Measurements from ENCODE around the gene RGPD3. TPM values are rescaled to one million over a fixed set of nuclear protein-coding genes. Genes with fewer than 3 reads are reported as not detected.

The RGPD3 gene
- total and polyA plus RNA-seq, 3 donors from 2014 or later = 5.3 to 13.9 (median 5.7) TPM

GRCh38 chr2:106350980-106351379 is 117.2 kb downstream of the RGPD3 start:
- DNase-seq = no peak
- intact Hi-C loops (cut with DNase I; ENCODE audit: low total_unique reads) = no loop called here
- H3K27ac ChIP-seq = no peak overlapping the region

GRCh38 chr2:106344302-106344701 is 123.9 kb downstream of the RGPD3 start:
- Histone ChIP-seq H3K27ac (no peak overlapping the region), H3K4me3 (no peak overlapping the region), H3K27me3 (no peaks in the 10 kb centered on the region), H3K9me3 (no peaks in the 10 kb centered on the region), H3K4me1 (no peaks in the 10 kb centered on the region), H3K36me3 (ENCODE audit: low read depth, missing control alignments) (no peaks in the 10 kb centered on the region)
- DNase-seq = no peak
- 93 to 94% methylated on average over 7 to 12 of the region's 12 CpGs for WGBS, 2 donors
- TF ChIP-seq POLR2A (IDR thresholded peaks at IDR 0.05) (no peak), CTCF (IDR thresholded peaks at IDR 0.05) (no peak)
- intact Hi-C loops (cut with DNase I; ENCODE audit: low total_unique reads) = no loop called here

More at GRCh38 chr2:106350980-106351379, 117.2 kb downstream of the RGPD3 start:
- WGBS, 2 donors = 85 to 93% methylated on average over 2 of the region's 2 CpGs
- Histone ChIP-seq H3K4me3 (no peak overlapping the region), H3K4me1 (peaks cover 2% of the 10 kb centered on the region), H3K9me3 (no peaks in the 10 kb centered on the region), H3K27me3 (no peaks in the 10 kb centered on the region), H3K36me3 (ENCODE audit: low read depth, missing control alignments) (no peaks in the 10 kb centered on the region)
- no peak for TF ChIP-seq POLR2A (IDR thresholded peaks at IDR 0.05)
- no peak for TF ChIP-seq CTCF (IDR thresholded peaks at IDR 0.05)

GRCh38 chr2:106343274-106343673 is 124.9 kb downstream of the RGPD3 start:
- intact Hi-C loops (cut with DNase I; ENCODE audit: low total_unique reads) = no loop called here
- WGBS, 2 donors = 87 to 93% methylated on average over 16 of the region's 16 CpGs
- Histone ChIP-seq H3K36me3 (ENCODE audit: low read depth, missing control alignments) (no peaks in the 10 kb centered on the region), H3K27ac (no peak overlapping the region), H3K27me3 (no peaks in the 10 kb centered on the region), H3K9me3 (no peaks in the 10 kb centered on the region), H3K4me3 (no peak overlapping the region), H3K4me1 (peaks cover under 1% of the 10 kb centered on the region)
- DNase-seq = no peak
- TF ChIP-seq POLR2A (IDR thresholded peaks at IDR 0.05) = no peak
- TF ChIP-seq CTCF (IDR thresholded peaks at IDR 0.05) = no peak

- TF ChIP-seq POLR2A (IDR thresholded peaks at IDR 0.05) = no peak
- no peak for TF ChIP-seq CTCF (IDR thresholded peaks at IDR 0.05)
- no peak overlapping the region for H3K4me3 ChIP-seq
- intact Hi-C loops (cut with DNase I; ENCODE audit: low total_unique reads) = no loop called here
- H3K9me3 ChIP-seq = no peaks in the 10 kb centered on the region
- 73 to 76% methylated on average over 25 of the region's 25 CpGs for WGBS, 2 donors
- peaks cover 5% of the 10 kb centered on the region for H3K4me1 ChIP-seq
- H3K27me3 ChIP-seq = no peaks in the 10 kb centered on the region
- no peak for DNase-seq
- no peak overlapping the region for H3K27ac ChIP-seq
- no peaks in the 10 kb centered on the region for H3K36me3 ChIP-seq (ENCODE audit: low read depth, missing control alignments)
Observed at GRCh38 chr2:106342831-106343251, 125.4 kb downstream of the RGPD3 start.

- Histone ChIP-seq H3K36me3 (ENCODE audit: low read depth, missing control alignments) (no peaks in the 10 kb centered on the region), H3K4me1 (peaks cover 6% of the 10 kb centered on the region), H3K27me3 (no peaks in the 10 kb centered on the region), H3K9me3 (no peaks in the 10 kb centered on the region), H3K27ac (no peak overlapping the region), H3K4me3 (no peak overlapping the region)
- TF ChIP-seq POLR2A (IDR thresholded peaks at IDR 0.05) (no peak), CTCF (IDR thresholded peaks at IDR 0.05) (no peak)
- intact Hi-C loops (cut with DNase I; ENCODE audit: low total_unique reads) = no loop called here
- no peak for DNase-seq
- WGBS, 2 donors = 85 to 89% methylated on average over 5 of the region's 5 CpGs
Observed at GRCh38 chr2:106341666-106342065, 126.5 kb downstream of the RGPD3 start.
